ENCODE measurements around the gene PLCD3.

PLCD3 gene

GRCh38 chr17:45087978-45088377 is 44.3 kb downstream of the PLCD3 start:
- H3K27me3 ChIP-seq = no peaks in the 10 kb centered on the region
- no peak overlapping the region for H3K4me3 ChIP-seq
- no peak for DNase-seq
- peak overlapping the region; percentile 84 to 87 for H3K27ac ChIP-seq
- TF ChIP-seq CTCF (IDR thresholded peaks at IDR 0.05) = no peak
- peaks cover 4 to 69% (median 53%) of the 10 kb centered on the region in 4 donors for H3K4me1 ChIP-seq
- peaks cover 57 to 75% (median 74%) of the 10 kb centered on the region in 3 donors for H3K36me3 ChIP-seq
- no peaks in the 10 kb centered on the region for H3K9me3 ChIP-seq
- intact Hi-C loops (cut with DNase I; ENCODE audit: low total_unique reads) = no loop called here

GRCh38 chr17:45087504-45087975 is 44.8 kb downstream of the PLCD3 start:
- Histone ChIP-seq H3K9me3 (no peaks in the 10 kb centered on the region), H3K4me3 (no peak overlapping the region), H3K36me3 (peaks cover 61 to 79% (median 79%) of the 10 kb centered on the region in 3 donors), H3K27ac (peak overlapping the region; percentile 84 to 87), H3K4me1 (peaks cover 4 to 64% (median 50%) of the 10 kb centered on the region in 4 donors), H3K27me3 (no peaks in the 10 kb centered on the region)
- intact Hi-C loops (cut with DNase I; ENCODE audit: low total_unique reads) = no loop called here
- peak; percentile 57 to 81 for DNase-seq
- no peak for TF ChIP-seq CTCF (IDR thresholded peaks at IDR 0.05)

GRCh38 chr17:45086865-45087503 is 45.3 kb downstream of the PLCD3 start:
- TF ChIP-seq CTCF (IDR thresholded peaks at IDR 0.05) = no peak
- intact Hi-C loops (cut with DNase I; ENCODE audit: low total_unique reads) = no loop called here
- H3K27me3 ChIP-seq = no peaks in the 10 kb centered on the region
- H3K36me3 ChIP-seq = peaks cover 67 to 85% (median 82%) of the 10 kb centered on the region in 3 donors
- no peak overlapping the region for H3K4me3 ChIP-seq
- H3K27ac ChIP-seq = peak overlapping the region; percentile 84 to 87
- H3K9me3 ChIP-seq = no peaks in the 10 kb centered on the region
- DNase-seq = no peak
- H3K4me1 ChIP-seq = peaks cover 4 to 59% (median 44%) of the 10 kb centered on the region in 4 donors

- TF ChIP-seq CTCF (IDR thresholded peaks at IDR 0.05) = no peak
- peak overlapping the region; percentile 84 to 87 for H3K27ac ChIP-seq
- H3K27me3 ChIP-seq = no peaks in the 10 kb centered on the region
- H3K9me3 ChIP-seq = no peaks in the 10 kb centered on the region
- DNase-seq = no peak
- H3K4me3 ChIP-seq = no peak overlapping the region
- H3K4me1 ChIP-seq = peaks cover 4 to 55% (median 38%) of the 10 kb centered on the region in 4 donors
- H3K36me3 ChIP-seq = peaks cover 73 to 90% (median 82%) of the 10 kb centered on the region in 3 donors
- intact Hi-C loops (cut with DNase I; ENCODE audit: low total_unique reads) = no loop called here
Measured at GRCh38 chr17:45086391-45086790, 45.9 kb downstream of the PLCD3 start.

GRCh38 chr17:45081047-45081703 is 51.1 kb downstream of the PLCD3 start:
- Histone ChIP-seq H3K9me3 (no peaks in the 10 kb centered on the region), H3K27ac (no peak overlapping the region), H3K27me3 (no peaks in the 10 kb centered on the region), H3K4me1 (peaks cover 0 to 26% (median 10%) of the 10 kb centered on the region in 4 donors), H3K36me3 (peaks cover 46 to 71% (median 56%) of the 10 kb centered on the region in 3 donors), H3K4me3 (no peak overlapping the region)
- intact Hi-C loops (cut with DNase I; ENCODE audit: low total_unique reads) = no loop called here
- TF ChIP-seq CTCF (IDR thresholded peaks at IDR 0.05) = no peak
- no peak for DNase-seq
